ENCODE results near the gene SLC39A5.

GRCh38 chr12:56278905-56279304 is 49.1 kb downstream of the SLC39A5 start:
- no peak for TF ChIP-seq CTCF (IDR thresholded peaks at IDR 0.05)
- no peak for TF ChIP-seq POLR2A (IDR thresholded peaks at IDR 0.05)

Measured in lower leg skin (tissue), 3 donors.